Liver (tissue), 9 donors: ENCODE data around the gene GAS7. TPM values are rescaled to one million over a fixed set of nuclear protein-coding genes. Genes with fewer than 3 reads are reported as not detected.

Experiments
- DNase-seq: peaks from one replicate; pipeline ENCODE4 v3.0.0-alpha.2; 2017; ENCODE audit warnings: low spot score
- H3K27ac ChIP-seq, 2 donors: one replicate each; pipeline ENCODE4 v1.7.0; 2013; ENCODE audit warnings: inconsistent platforms in 2 of 2, low read length in 2 of 2, control low read depth in 1 of 2, low read depth in 1 of 2, mild to moderate bottlenecking in 1 of 2
- H3K27me3 ChIP-seq, 4 donors: one replicate each; pipeline versions ENCODE4 v1.6.1 to v1.7.0; 2013; ENCODE audit warnings: low read length in 3 of 4, inconsistent platforms in 1 of 4, mild to moderate bottlenecking in 1 of 4, moderate library complexity in 1 of 4; ENCODE audit not compliant: control insufficient read depth in 4 of 4, insufficient read depth in 4 of 4
- H3K36me3 ChIP-seq, 4 donors: one replicate each; pipeline versions ENCODE4 v1.6.1 to v1.7.0; 2013; ENCODE audit warnings: low read length in 3 of 4, mild to moderate bottlenecking in 3 of 4, low read depth in 1 of 4, moderate library complexity in 1 of 4; ENCODE audit not compliant: control insufficient read depth in 4 of 4, insufficient read depth in 3 of 4
- H3K4me1 ChIP-seq, 4 donors: one replicate each; pipeline versions ENCODE4 v1.6.1 to v1.7.0; 2013; ENCODE audit warnings: low read length in 3 of 4, mild to moderate bottlenecking in 3 of 4, moderate library complexity in 1 of 4; ENCODE audit not compliant: control insufficient read depth in 4 of 4, insufficient read depth in 4 of 4
- H3K4me3 ChIP-seq, 3 donors: one replicate each; pipeline versions ENCODE4 v1.6.1 to v1.7.0; 2013; ENCODE audit warnings: low read length in 3 of 3, control low read depth in 1 of 3, low read depth in 1 of 3, mild to moderate bottlenecking in 1 of 3
- H3K9ac ChIP-seq, 2 donors: one replicate each; pipeline ENCODE4 v1.7.0; 2013; ENCODE audit warnings: low read length in 2 of 2, mild to moderate bottlenecking in 2 of 2, moderate library complexity in 2 of 2, control low read depth in 1 of 2, low read depth in 1 of 2
- H3K9me3 ChIP-seq, 4 donors: one replicate each; pipeline versions ENCODE4 v1.6.1 to v1.7.0; 2013; ENCODE audit warnings: low read length in 3 of 4; ENCODE audit not compliant: control insufficient read depth in 4 of 4
- ATF3 ChIP-seq: IDR thresholded peaks from 2 replicates; pipeline ENCODE4 v1.6.1; 2016; ENCODE audit warnings: antibody characterized with exemption
- EGR1 ChIP-seq, 2 donors: IDR thresholded peaks; 2 replicates each; pipeline ENCODE4 v1.6.1; 2016 to 2018; ENCODE audit warnings: antibody characterized with exemption in 2 of 2, low read depth in 2 of 2
- FOXA1 ChIP-seq: IDR thresholded peaks from 2 replicates; pipeline ENCODE4 v1.6.1; 2016; ENCODE audit warnings: antibody characterized with exemption
- GABPA ChIP-seq, 2 donors: IDR thresholded peaks in 1 of 2; conservative IDR thresholded peaks in 1 of 2; 2 replicates each; pipeline ENCODE4 v1.6.1; 2016; ENCODE audit warnings: antibody characterized with exemption in 2 of 2, mild to moderate bottlenecking in 1 of 2, moderate library complexity in 1 of 2
- HNF4A ChIP-seq, 2 donors: conservative IDR thresholded peaks; 2 replicates each; pipeline ENCODE4 v1.6.1; 2016; ENCODE audit warnings: antibody characterized with exemption in 2 of 2, mild to moderate bottlenecking in 2 of 2
- HNF4G ChIP-seq: IDR thresholded peaks from 2 replicates; pipeline ENCODE4 v1.6.1; 2016; ENCODE audit warnings: antibody characterized with exemption
- JUND ChIP-seq, 2 donors: IDR thresholded peaks; 2 replicates each; pipeline ENCODE4 v1.6.1; 2016; ENCODE audit warnings: antibody characterized with exemption in 2 of 2
- NR2F2 ChIP-seq: IDR thresholded peaks from 2 replicates; pipeline ENCODE4 v1.6.1; 2016; ENCODE audit warnings: antibody characterized with exemption
- RAD21 ChIP-seq, 2 donors: IDR thresholded peaks; 2 replicates each; pipeline ENCODE4 v1.6.1; 2016; ENCODE audit warnings: antibody characterized with exemption in 2 of 2, mild to moderate bottlenecking in 2 of 2
- RXRA ChIP-seq, 2 donors: IDR thresholded peaks; 2 replicates each; pipeline ENCODE4 v1.6.1; 2017 to 2018; ENCODE audit warnings: antibody characterized with exemption in 2 of 2, mild to moderate bottlenecking in 1 of 2
- TAF1 ChIP-seq: conservative IDR thresholded peaks from 2 replicates; pipeline ENCODE4 v1.6.1; 2016; ENCODE audit warnings: antibody characterized with exemption, mild to moderate bottlenecking
- YY1 ChIP-seq: IDR thresholded peaks from 2 replicates; pipeline ENCODE4 v1.6.1; 2016; ENCODE audit warnings: antibody characterized with exemption, mild to moderate bottlenecking
- WGBS: extraction: QIAGEN DNeasy Blood & Tissue Kit; methylation state at CpG from one replicate; pipeline ENCODE4 v1.1.7; 2013; 5-methylcytosine and 5-hydroxymethylcytosine counted together
- polyA plus RNA-seq, 2 donors: library from polyadenylated mRNA; stranded (reverse) in 1 of 2; unstranded in 1 of 2; fragments of 200-250 nt in 1 of 2; fragments of >200 nt in 1 of 2; fragmentation: Nextera tagmentation in 1 of 2; extraction: Ambion mirVana in 1 of 2; gene quantifications; one replicate each; pipeline versions ENCODE4 v1.2.1 to v1.2.3, GENCODE V29; 2013 to 2015
- total RNA-seq, 2 donors: library from RNA; depleted of rRNA; stranded (reverse); fragments of >200 nt; gene quantifications; one replicate each; pipeline ENCODE4 v1.2.3, GENCODE V29; 2014
- TF ChIP-seq, protein P1 (sequence below): IDR thresholded peaks from 2 replicates; pipeline ENCODE4 v1.6.1; 2016; ENCODE audit warnings: antibody characterized with exemption, mild to moderate bottlenecking
- TF ChIP-seq, protein P2 (sequence below): fragments of 150-350 bp; IDR thresholded peaks from 2 replicates; pipeline ENCODE4 v1.5.1; 2017; ENCODE audit warnings: improper control_type of control experiment, low read depth, low read length; ENCODE audit not compliant: missing input control
- donor health status: healthy.
- donor health status: healthy.
- donor health status: healthy.
- donor health status: healthy.
- donor health status: healthy.

The GAS7 gene
- total and polyA plus RNA-seq, 4 donors: 0.79 to 6.1 (median 2.5) TPM

DNA sequence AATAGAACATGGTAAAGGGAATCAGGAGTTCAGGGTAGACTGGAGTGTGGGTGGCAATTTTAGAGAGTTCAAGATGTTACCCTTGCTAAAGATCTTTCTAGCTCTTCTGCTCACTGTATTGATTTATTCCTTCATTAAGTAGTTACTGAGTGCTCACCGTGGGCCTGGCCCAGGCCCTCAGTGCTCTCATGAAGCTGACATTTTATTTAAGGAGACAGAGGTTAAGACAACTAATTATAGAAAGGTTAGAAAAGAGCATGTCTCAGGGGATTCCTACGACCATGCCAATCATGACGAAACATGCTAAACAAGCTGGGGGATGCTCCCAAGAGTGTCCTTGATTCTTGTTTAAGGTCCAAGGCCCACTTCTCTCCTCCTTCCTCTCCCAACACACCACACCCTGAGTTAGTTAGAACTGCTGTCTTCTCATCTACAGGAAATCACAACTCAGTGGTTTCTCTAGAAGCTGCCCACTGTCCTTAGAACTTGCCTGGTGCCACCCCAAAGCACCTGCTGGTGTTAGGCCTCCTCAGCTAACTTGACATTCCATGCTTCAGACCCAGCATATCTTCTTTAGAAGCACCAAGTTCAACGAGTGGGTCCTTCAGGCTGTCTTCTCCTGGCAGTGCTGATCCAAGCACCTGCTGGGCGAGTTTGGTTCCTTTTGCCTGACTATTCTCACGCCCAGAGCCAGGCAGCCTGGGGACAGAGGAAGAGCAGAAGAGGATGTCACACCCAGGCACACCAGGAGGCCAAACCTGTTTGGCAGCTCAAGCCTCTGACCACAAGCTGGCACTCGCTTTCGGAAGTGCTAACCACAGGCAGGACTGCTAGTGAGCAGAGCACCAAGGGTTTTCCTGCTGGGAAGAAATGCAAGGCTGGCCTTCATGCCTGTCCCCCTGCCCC, 79.0 kb downstream of the GAS7 start:
- H3K4me3 ChIP-seq: no peak overlapping the region
- peaks cover 0 to 3% (median 0%) of the 10 kb centered on the region in 4 donors for H3K27me3 ChIP-seq
- no peak overlapping the region for H3K9ac ChIP-seq
- TF ChIP-seq TAF1: no peak
- no peak for TF ChIP-seq HNF4G
- TF ChIP-seq RXRA (IDR thresholded peaks at IDR 0.05): no peak
- no peaks in the 10 kb centered on the region for H3K36me3 ChIP-seq
- no peaks in the 10 kb centered on the region for H3K4me1 ChIP-seq
- WGBS: 52% methylated on average over 8 of the region's 8 CpGs
- H3K27ac ChIP-seq: peak overlapping the region; percentile 6 to 18
- no peaks in the 10 kb centered on the region for H3K9me3 ChIP-seq
- DNase-seq: no peak

DNA sequence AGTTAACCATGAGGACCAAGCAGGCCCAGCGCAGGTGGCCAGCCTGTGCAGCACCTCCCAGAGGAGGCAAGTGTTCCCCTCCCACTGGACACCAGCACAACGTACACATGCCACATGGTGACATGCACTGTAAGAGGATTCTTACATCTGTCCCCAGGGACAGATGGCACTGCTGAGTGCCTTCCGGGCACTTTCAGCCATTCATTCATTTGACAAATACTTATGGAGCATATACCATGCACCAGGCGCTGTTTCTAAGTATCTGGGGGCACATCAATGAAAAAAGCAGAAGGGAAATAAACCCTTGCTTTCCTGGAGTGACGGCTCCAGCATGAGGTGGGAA, 79.6 kb downstream of the GAS7 start:
- TF ChIP-seq HNF4A (conservative IDR thresholded peaks at IDR 0.05): no peak
- TF ChIP-seq GABPA (IDR thresholded peaks at IDR 0.05 in 1 of 2, conservative IDR thresholded peaks at IDR 0.05 in 1 of 2): no peak
- Histone ChIP-seq H3K9ac (no peak overlapping the region), H3K9me3 (no peaks in the 10 kb centered on the region), H3K27ac (no peak overlapping the region), H3K4me1 (peaks cover 0 to 1% (median 0%) of the 10 kb centered on the region in 4 donors), H3K36me3 (no peaks in the 10 kb centered on the region), H3K27me3 (peaks cover 0 to 3% (median 0%) of the 10 kb centered on the region in 4 donors), H3K4me3 (no peak overlapping the region)
- DNase-seq: no peak
- WGBS: 73% methylated on average over 5 of the region's 5 CpGs

- H3K4me1 ChIP-seq: peaks cover 0 to 2% (median 0%) of the 10 kb centered on the region in 4 donors
- no peaks in the 10 kb centered on the region for H3K9me3 ChIP-seq
- 58% methylated on average over 7 of the region's 7 CpGs for WGBS
- H3K4me3 ChIP-seq: no peak overlapping the region
- H3K27ac ChIP-seq: no peak overlapping the region
- H3K27me3 ChIP-seq: peaks cover 0 to 3% (median 0%) of the 10 kb centered on the region in 4 donors
- DNase-seq: no peak
- no peaks in the 10 kb centered on the region for H3K36me3 ChIP-seq
- TF ChIP-seq FOXA1: no peak
- TF ChIP-seq RAD21 (IDR thresholded peaks at IDR 0.05): peak; percentile 28 to 41
- H3K9ac ChIP-seq: no peak overlapping the region
These were observed 80.8 kb downstream of the GAS7 start for GRCh38 chr17:10117581-10118001.

DNA sequence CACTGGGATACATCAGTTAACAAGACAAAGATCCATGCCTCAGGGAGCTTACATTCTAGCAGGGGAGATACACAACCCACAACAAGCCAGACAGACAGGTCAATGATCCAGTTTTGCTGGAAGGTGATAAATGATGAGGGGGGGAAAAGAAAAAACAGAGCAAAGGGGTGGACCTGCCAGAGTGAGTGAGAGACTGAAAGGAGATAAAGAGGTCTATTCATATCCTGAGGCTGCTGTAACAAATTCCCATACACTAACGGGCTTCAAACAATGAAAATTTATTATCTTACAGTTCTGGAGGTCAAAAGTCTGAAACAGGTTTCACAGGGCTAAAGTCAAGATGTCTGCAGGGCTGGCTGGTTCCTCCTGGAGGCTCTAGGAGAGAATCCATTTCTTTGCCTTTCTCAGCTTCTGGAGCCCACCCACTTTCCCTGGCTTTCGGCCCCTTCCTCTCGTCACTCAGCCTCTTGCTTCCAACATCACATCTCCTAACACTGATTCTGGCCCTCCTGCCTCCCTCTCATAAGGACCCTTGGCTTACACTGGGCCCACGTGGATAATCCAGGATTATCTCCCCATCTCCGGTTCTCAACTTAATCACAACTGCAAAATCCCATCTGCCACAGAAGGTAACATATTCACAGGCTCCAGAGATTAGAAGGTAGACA, 81.5 kb downstream of the GAS7 start:
- H3K27me3 ChIP-seq: peaks cover 0 to 3% (median 0%) of the 10 kb centered on the region in 4 donors
- no peak overlapping the region for H3K9ac ChIP-seq
- DNase-seq: no peak
- H3K27ac ChIP-seq: no peak overlapping the region
- 63% methylated on average over 5 of the region's 5 CpGs for WGBS
- no peak overlapping the region for H3K4me3 ChIP-seq
- no peaks in the 10 kb centered on the region for H3K9me3 ChIP-seq
- no peaks in the 10 kb centered on the region for H3K36me3 ChIP-seq
- peaks cover 0 to 2% (median 0%) of the 10 kb centered on the region in 4 donors for H3K4me1 ChIP-seq
- no peak for TF ChIP-seq GABPA (IDR thresholded peaks at IDR 0.05 in 1 of 2, conservative IDR thresholded peaks at IDR 0.05 in 1 of 2)
- no peak for TF ChIP-seq EGR1 (IDR thresholded peaks at IDR 0.05; ENCODE audit: low read depth in 2 of 2)
- TF ChIP-seq, protein P1, sequence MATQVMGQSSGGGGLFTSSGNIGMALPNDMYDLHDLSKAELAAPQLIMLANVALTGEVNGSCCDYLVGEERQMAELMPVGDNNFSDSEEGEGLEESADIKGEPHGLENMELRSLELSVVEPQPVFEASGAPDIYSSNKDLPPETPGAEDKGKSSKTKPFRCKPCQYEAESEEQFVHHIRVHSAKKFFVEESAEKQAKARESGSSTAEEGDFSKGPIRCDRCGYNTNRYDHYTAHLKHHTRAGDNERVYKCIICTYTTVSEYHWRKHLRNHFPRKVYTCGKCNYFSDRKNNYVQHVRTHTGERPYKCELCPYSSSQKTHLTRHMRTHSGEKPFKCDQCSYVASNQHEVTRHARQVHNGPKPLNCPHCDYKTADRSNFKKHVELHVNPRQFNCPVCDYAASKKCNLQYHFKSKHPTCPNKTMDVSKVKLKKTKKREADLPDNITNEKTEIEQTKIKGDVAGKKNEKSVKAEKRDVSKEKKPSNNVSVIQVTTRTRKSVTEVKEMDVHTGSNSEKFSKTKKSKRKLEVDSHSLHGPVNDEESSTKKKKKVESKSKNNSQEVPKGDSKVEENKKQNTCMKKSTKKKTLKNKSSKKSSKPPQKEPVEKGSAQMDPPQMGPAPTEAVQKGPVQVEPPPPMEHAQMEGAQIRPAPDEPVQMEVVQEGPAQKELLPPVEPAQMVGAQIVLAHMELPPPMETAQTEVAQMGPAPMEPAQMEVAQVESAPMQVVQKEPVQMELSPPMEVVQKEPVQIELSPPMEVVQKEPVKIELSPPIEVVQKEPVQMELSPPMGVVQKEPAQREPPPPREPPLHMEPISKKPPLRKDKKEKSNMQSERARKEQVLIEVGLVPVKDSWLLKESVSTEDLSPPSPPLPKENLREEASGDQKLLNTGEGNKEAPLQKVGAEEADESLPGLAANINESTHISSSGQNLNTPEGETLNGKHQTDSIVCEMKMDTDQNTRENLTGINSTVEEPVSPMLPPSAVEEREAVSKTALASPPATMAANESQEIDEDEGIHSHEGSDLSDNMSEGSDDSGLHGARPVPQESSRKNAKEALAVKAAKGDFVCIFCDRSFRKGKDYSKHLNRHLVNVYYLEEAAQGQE: no peak
- no peak for TF ChIP-seq RAD21 (IDR thresholded peaks at IDR 0.05)
- TF ChIP-seq YY1: no peak
- TF ChIP-seq ATF3: no peak
- TF ChIP-seq FOXA1: no peak
- TF ChIP-seq HNF4G: no peak
- no peak for TF ChIP-seq RXRA (IDR thresholded peaks at IDR 0.05)
- no peak for TF ChIP-seq JUND (IDR thresholded peaks at IDR 0.05)
- TF ChIP-seq NR2F2: no peak
- no peak for TF ChIP-seq TAF1
- TF ChIP-seq, protein P2, sequence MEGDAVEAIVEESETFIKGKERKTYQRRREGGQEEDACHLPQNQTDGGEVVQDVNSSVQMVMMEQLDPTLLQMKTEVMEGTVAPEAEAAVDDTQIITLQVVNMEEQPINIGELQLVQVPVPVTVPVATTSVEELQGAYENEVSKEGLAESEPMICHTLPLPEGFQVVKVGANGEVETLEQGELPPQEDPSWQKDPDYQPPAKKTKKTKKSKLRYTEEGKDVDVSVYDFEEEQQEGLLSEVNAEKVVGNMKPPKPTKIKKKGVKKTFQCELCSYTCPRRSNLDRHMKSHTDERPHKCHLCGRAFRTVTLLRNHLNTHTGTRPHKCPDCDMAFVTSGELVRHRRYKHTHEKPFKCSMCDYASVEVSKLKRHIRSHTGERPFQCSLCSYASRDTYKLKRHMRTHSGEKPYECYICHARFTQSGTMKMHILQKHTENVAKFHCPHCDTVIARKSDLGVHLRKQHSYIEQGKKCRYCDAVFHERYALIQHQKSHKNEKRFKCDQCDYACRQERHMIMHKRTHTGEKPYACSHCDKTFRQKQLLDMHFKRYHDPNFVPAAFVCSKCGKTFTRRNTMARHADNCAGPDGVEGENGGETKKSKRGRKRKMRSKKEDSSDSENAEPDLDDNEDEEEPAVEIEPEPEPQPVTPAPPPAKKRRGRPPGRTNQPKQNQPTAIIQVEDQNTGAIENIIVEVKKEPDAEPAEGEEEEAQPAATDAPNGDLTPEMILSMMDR: no peak
- TF ChIP-seq HNF4A (conservative IDR thresholded peaks at IDR 0.05): no peak
